SK-N-MC (cell line): ENCODE data around the gene SPEF1.

ENCODE experiments used
- EZH2 ChIP-seq: fragments of 200-600 bp; sonication (generic); IDR thresholded peaks from one replicate; pipeline ENCODE4 v1.6.1; 2017; ENCODE audit warnings: antibody characterized with exemption
- FOXP2 ChIP-seq: optimal IDR thresholded peaks from 2 replicates; pipeline ENCODE3; 2011; ENCODE audit warnings: mild to moderate bottlenecking, moderate library complexity; ENCODE audit not compliant: insufficient read depth; ENCODE audit errors: extremely low read length, control extremely low read depth
- POLR2AphosphoS5 ChIP-seq: IDR thresholded peaks from 2 replicates; pipeline ENCODE4 v1.6.1; 2012; ENCODE audit warnings: mild to moderate bottlenecking, low read depth, low read length, borderline replicate concordance

GRCh38 chr20:3729378-3729777 lies 51.9 kb downstream of the SPEF1 start:
- TF ChIP-seq POLR2AphosphoS5 (no peak), EZH2 (no peak), FOXP2 (no peak)
